Activated T-helper 9 cell treated with anti-CD3 and anti-CD28 coated beads, Interleukin-2, amount 50 U/mL, for 16 hours (primary cell): ENCODE measurements around the gene PLEKHM2.

Source experiments
- DNase-seq: peaks from one replicate; pipeline ENCODE4 v3.0.0-alpha.2; 2020; ENCODE audit warnings: low read depth

Gene PLEKHM2

GRCh38 chr1:15724949-15725880 is 41.1 kb downstream of the PLEKHM2 start:
- DNase-seq: no peak

- no peak for DNase-seq
These were observed 42.4 kb downstream of the PLEKHM2 start for GRCh38 chr1:15726508-15726907.

GRCh38 chr1:15727021-15727420 is 42.9 kb downstream of the PLEKHM2 start:
- no peak for DNase-seq

- DNase-seq: no peak
These were observed 43.3 kb downstream of the PLEKHM2 start for GRCh38 chr1:15727424-15727823.

GRCh38 chr1:15727866-15728534 is 43.9 kb downstream of the PLEKHM2 start:
- no peak for DNase-seq

- DNase-seq: no peak
These were observed 45.0 kb downstream of the PLEKHM2 start for GRCh38 chr1:15728937-15729657.

- no peak for DNase-seq
These were observed 46.3 kb downstream of the PLEKHM2 start for GRCh38 chr1:15730423-15730822.

GRCh38 chr1:15730936-15731335 is 46.8 kb downstream of the PLEKHM2 start:
- DNase-seq: no peak

GRCh38 chr1:15731735-15732685 is 47.9 kb downstream of the PLEKHM2 start:
- DNase-seq: no peak

- no peak for DNase-seq
These were observed 48.6 kb downstream of the PLEKHM2 start for GRCh38 chr1:15732686-15733081.

- DNase-seq: no peak
These were observed 49.2 kb downstream of the PLEKHM2 start for GRCh38 chr1:15733218-15733725.

GRCh38 chr1:15733726-15734226 is 49.7 kb downstream of the PLEKHM2 start:
- no peak for DNase-seq

- DNase-seq: no peak
These were observed 50.2 kb downstream of the PLEKHM2 start for GRCh38 chr1:15734296-15734695.

GRCh38 chr1:15734901-15735300 is 50.8 kb downstream of the PLEKHM2 start:
- DNase-seq: no peak

- no peak for DNase-seq
These were observed 51.4 kb downstream of the PLEKHM2 start for GRCh38 chr1:15735304-15736037.

- DNase-seq: no peak
These were observed 52.1 kb downstream of the PLEKHM2 start, which contains the start of gene SLC25A34 for GRCh38 chr1:15736038-15736891. Gene SLC25A34, plus strand, starts transcription at chr1:15736258. Its CDS starts 228 bp downstream, at chr1:15736486.

- no peak for DNase-seq
These were observed 52.8 kb downstream of the PLEKHM2 start for GRCh38 chr1:15736892-15737261.

GRCh38 chr1:15737324-15738319 is 53.5 kb downstream of the PLEKHM2 start:
- no peak for DNase-seq
